Activated CD8-positive, alpha-beta T cell treated with anti-CD3 and anti-CD28 coated beads for 36 hours (primary cell): Measurements from ENCODE around the gene KCNIP4. TPM values are rescaled to one million over a fixed set of nuclear protein-coding genes. Genes with fewer than 3 reads are reported as not detected.

Experiments
- ATAC-seq: fragments of 200-7000 bp; cut with Tn5 transposase; one replicate; pipeline ENCODE4 v1.10.0; 2021; ENCODE audit warnings: mild to moderate bottlenecking, moderate library complexity
- CTCF ChIA-PET: fragments of 350-600 bp; sonication (Branson Sonifier 250); formaldehyde crosslinking; loops from one replicate; lab custom pipeline; 2021; ENCODE audit warnings: antibody characterized with exemption; lab: Charles Lee
- POLR2A ChIA-PET: fragments of 350-600 bp; sonication (Branson Sonifier 250); formaldehyde crosslinking; loops from one replicate; lab custom pipeline; 2021; ENCODE audit warnings: antibody characterized with exemption; lab: Charles Lee
- DNase-seq: peaks from one replicate; pipeline ENCODE4 v3.0.0-alpha.2; 2020
- H3K27ac Mint-ChIP-seq: one replicate; pipeline ENCODE4 v1.8.0; 2021; ENCODE audit warnings: mild to moderate bottlenecking, mixed read lengths
- H3K27me3 Mint-ChIP-seq: one replicate; pipeline ENCODE4 v1.8.0; 2021; ENCODE audit warnings: mixed read lengths
- H3K36me3 Mint-ChIP-seq: one replicate; pipeline ENCODE4 v1.8.0; 2021; ENCODE audit warnings: low read depth, mixed read lengths
- H3K4me1 Mint-ChIP-seq: one replicate; pipeline ENCODE4 v1.8.0; 2021; ENCODE audit warnings: low read depth, mixed read lengths
- H3K4me3 Mint-ChIP-seq: one replicate; pipeline ENCODE4 v1.8.0; 2021; ENCODE audit warnings: mild to moderate bottlenecking, moderate library complexity, mixed read lengths
- H3K9me3 Mint-ChIP-seq: one replicate; pipeline ENCODE4 v1.8.0; 2021; ENCODE audit warnings: mixed read lengths
- CTCF ChIP-seq: fragments of 200-600 bp; IDR thresholded peaks from one replicate; pipeline ENCODE4 v1.8.0; 2022; ENCODE audit warnings: antibody characterized with exemption, mild to moderate bottlenecking
- intact Hi-C: fragments of 100-400 bp; cut with micrococcal nuclease; formaldehyde crosslinking; loops from one replicate; pipeline ENCODE4 v1.10.0; 2022
- total RNA-seq, 2 experiments: library from RNA; stranded (reverse); gene quantifications; one replicate each; pipeline ENCODE4 v1.2.3, GENCODE V29; 2021

Gene KCNIP4
- total RNA-seq, 2 experiments from 2014 or later: not detected

GRCh38 chr4:21155367-21155766 is 793.2 kb downstream of the KCNIP4 start:
- no peak for ATAC-seq
- intact Hi-C loops: no loop called here
- H3K36me3 Mint-ChIP-seq: no peaks in the 10 kb centered on the region
- no peak overlapping the region for H3K27ac Mint-ChIP-seq
- no peak overlapping the region for H3K4me3 Mint-ChIP-seq
- ChIA-PET CTCF (no interaction called here), POLR2A (no interaction called here)
- DNase-seq: no peak
- no peak for TF ChIP-seq CTCF
- no peaks in the 10 kb centered on the region for H3K9me3 Mint-ChIP-seq
- H3K4me1 Mint-ChIP-seq: no peaks in the 10 kb centered on the region
- no peaks in the 10 kb centered on the region for H3K27me3 Mint-ChIP-seq

DNA sequence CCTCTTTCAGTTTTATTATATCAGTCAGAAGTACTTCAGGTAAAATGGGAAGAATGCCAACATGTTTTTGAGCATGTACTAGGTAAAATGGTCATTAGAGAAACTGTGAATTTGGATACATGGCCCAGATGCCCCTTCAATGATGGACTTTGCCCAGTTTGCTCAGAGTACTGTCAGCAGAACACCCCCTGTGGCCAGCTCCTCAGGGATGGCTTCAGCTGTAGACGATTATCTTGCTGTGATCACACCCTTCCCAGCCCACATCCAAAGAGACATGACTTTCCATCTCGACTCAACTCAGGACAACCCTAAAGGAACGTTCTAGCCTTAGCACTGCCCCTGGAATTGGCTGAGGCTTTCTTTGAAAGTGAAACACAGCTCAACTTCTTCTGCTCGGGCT is 809.2 kb downstream of the KCNIP4 start:
- H3K4me1 Mint-ChIP-seq: no peaks in the 10 kb centered on the region
- H3K9me3 Mint-ChIP-seq: peaks cover 2% of the 10 kb centered on the region
- intact Hi-C loops: loop anchor here (10.0 kb wide), 1 partner anchor 365 kb away; no protein-coding TSS in a partner anchor
- H3K27ac Mint-ChIP-seq: no peak overlapping the region
- CTCF ChIA-PET: interaction anchor here (0.7 kb wide), 1 partner anchor 366 kb away, joined by 4 read pairs; no protein-coding TSS in a partner anchor
- no peak overlapping the region for H3K4me3 Mint-ChIP-seq
- TF ChIP-seq CTCF: no peak
- no peaks in the 10 kb centered on the region for H3K36me3 Mint-ChIP-seq
- ATAC-seq: no peak
- POLR2A ChIA-PET: no interaction called here
- no peaks in the 10 kb centered on the region for H3K27me3 Mint-ChIP-seq
- no peak for DNase-seq

GRCh38 chr4:21136051-21136630 is 812.4 kb downstream of the KCNIP4 start:
- Mint-ChIP-seq H3K36me3 (no peaks in the 10 kb centered on the region), H3K27me3 (no peaks in the 10 kb centered on the region), H3K4me1 (no peaks in the 10 kb centered on the region), H3K4me3 (no peak overlapping the region), H3K27ac (no peak overlapping the region), H3K9me3 (peaks cover 5% of the 10 kb centered on the region)
- CTCF ChIA-PET: interaction anchor here (2.1 kb wide), 1 partner anchor 363 kb away, joined by 7 read pairs; no protein-coding TSS in a partner anchor
- ATAC-seq: no peak
- POLR2A ChIA-PET: no interaction called here
- no peak for DNase-seq
- intact Hi-C loops: loop anchor here (10.0 kb wide), 1 partner anchor 361 kb away; no protein-coding TSS in a partner anchor
- no peak for TF ChIP-seq CTCF

DNA sequence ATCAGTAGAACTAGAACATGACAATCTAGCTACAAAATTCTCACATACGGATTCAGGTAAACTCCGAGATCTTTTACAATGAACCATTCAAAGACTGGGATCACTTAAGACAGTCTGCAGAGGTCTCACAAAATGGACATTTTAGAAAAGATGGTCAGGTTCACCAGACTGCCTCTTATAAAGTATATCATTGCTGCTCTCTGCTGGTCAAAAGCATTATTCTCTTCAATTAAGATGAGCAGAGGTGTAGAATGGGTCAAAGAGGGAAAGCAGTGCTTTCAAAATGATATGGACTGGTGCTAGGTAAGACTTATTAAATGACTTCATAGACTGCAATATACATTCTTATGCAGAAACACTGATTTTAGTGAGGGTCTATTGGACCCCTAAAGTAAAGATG is 813.6 kb downstream of the KCNIP4 start:
- no peak for TF ChIP-seq CTCF
- no peak overlapping the region for H3K27ac Mint-ChIP-seq
- peaks cover 5% of the 10 kb centered on the region for H3K9me3 Mint-ChIP-seq
- ChIA-PET POLR2A (no interaction called here), CTCF (interaction anchor here (1.1 to 2.1 kb wide), 2 partner anchors 359 to 362 kb away, joined by 4 to 7 read pairs; no protein-coding TSS in a partner anchor)
- H3K4me1 Mint-ChIP-seq: no peaks in the 10 kb centered on the region
- intact Hi-C loops: loop anchor here (10.0 kb wide), 1 partner anchor 360 kb away; no protein-coding TSS in a partner anchor
- DNase-seq (no peak), ATAC-seq (no peak)
- no peaks in the 10 kb centered on the region for H3K27me3 Mint-ChIP-seq
- H3K36me3 Mint-ChIP-seq: no peaks in the 10 kb centered on the region
- no peak overlapping the region for H3K4me3 Mint-ChIP-seq

DNA sequence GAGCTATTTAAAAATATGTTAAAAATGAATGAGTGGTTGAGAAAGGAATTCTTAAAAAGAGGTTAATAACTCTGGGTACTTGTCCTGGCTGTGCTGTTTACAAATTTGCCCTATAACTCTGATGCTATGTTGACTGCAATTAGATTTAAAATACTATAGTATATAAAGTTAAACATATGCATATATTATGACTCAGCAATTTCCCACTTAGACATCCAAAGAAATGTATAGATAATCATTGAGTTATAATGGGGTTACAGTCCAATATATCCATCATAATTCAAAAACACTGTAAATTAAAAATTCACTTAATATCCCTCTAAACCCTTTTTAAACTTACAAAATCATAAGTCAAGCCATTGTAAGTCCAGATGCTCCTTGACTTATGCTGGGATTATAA is 818.0 kb downstream of the KCNIP4 start:
- ChIA-PET POLR2A (no interaction called here), CTCF (no interaction called here)
- peaks cover 3% of the 10 kb centered on the region for H3K9me3 Mint-ChIP-seq
- no peaks in the 10 kb centered on the region for H3K27me3 Mint-ChIP-seq
- no peak overlapping the region for H3K4me3 Mint-ChIP-seq
- no peaks in the 10 kb centered on the region for H3K4me1 Mint-ChIP-seq
- no peak for ATAC-seq
- no peaks in the 10 kb centered on the region for H3K36me3 Mint-ChIP-seq
- no peak for DNase-seq
- no peak for TF ChIP-seq CTCF
- intact Hi-C loops: loop anchor here (10.0 kb wide), 1 partner anchor 356 kb away; no protein-coding TSS in a partner anchor
- no peak overlapping the region for H3K27ac Mint-ChIP-seq
